Spleen (tissue), 11 donors: ENCODE results near the gene DCST1. TPM values are rescaled to one million over a fixed set of nuclear protein-coding genes. Genes with fewer than 3 reads are reported as not detected.

ENCODE experiments used
- DNase-seq: peaks from one replicate; pipeline ENCODE4 v3.0.0-alpha.2; 2020
- H3K27ac ChIP-seq, 8 donors: fragments of 200-600 bp; sonication (generic) in 7 of 8; 1 replicate in 4 of 8; 2 replicates in 4 of 8; pipeline versions ENCODE4 v1.5.0 to v1.8.0; 2016 to 2021; ENCODE audit warnings: inconsistent platforms in 4 of 8, mild to moderate bottlenecking in 4 of 8, moderate library complexity in 1 of 8
- H3K27me3 ChIP-seq, 7 donors: fragments of 200-600 bp; sonication (generic) in 6 of 7; replicated peaks in 1 of 7; 1 replicate in 4 of 7; 2 replicates in 3 of 7; pipeline versions ENCODE4 v1.5.0 to v1.8.0; 2016 to 2021; ENCODE audit warnings: inconsistent platforms in 3 of 7, mild to moderate bottlenecking in 1 of 7
- H3K36me3 ChIP-seq, 6 donors: fragments of 200-600 bp; sonication (generic) in 5 of 6; 1 replicate in 4 of 6; 2 replicates in 2 of 6; pipeline versions ENCODE4 v1.5.0 to v1.8.0; 2016 to 2021; ENCODE audit warnings: inconsistent platforms in 2 of 6
- H3K4me1 ChIP-seq, 6 donors: fragments of 200-600 bp; sonication (generic) in 5 of 6; 1 replicate in 3 of 6; 2 replicates in 3 of 6; pipeline versions ENCODE4 v1.5.0 to v1.8.0; 2016 to 2021; ENCODE audit warnings: inconsistent platforms in 3 of 6
- H3K4me3 ChIP-seq, 8 donors: fragments of 200-600 bp; sonication (generic) in 7 of 8; 1 replicate in 4 of 8; 2 replicates in 4 of 8; pipeline versions ENCODE4 v1.5.0 to v1.8.0; 2016 to 2021; ENCODE audit warnings: inconsistent platforms in 4 of 8, mild to moderate bottlenecking in 4 of 8, moderate library complexity in 2 of 8
- H3K9me3 ChIP-seq, 8 donors: fragments of 200-600 bp; sonication (generic) in 7 of 8; 1 replicate in 4 of 8; 2 replicates in 4 of 8; pipeline versions ENCODE4 v1.5.0 to v1.8.0; 2016 to 2021; ENCODE audit warnings: inconsistent platforms in 4 of 8
- POLR2A ChIP-seq, 3 donors: fragments of 450-650 bp; IDR thresholded peaks; one replicate each; pipeline ENCODE4 v1.5.1; 2017; ENCODE audit warnings: antibody characterized with exemption in 3 of 3, mild to moderate bottlenecking in 1 of 3
- POLR2AphosphoS5 ChIP-seq, 3 donors: sonication (generic); formaldehyde crosslinking; IDR thresholded peaks; one replicate each; pipeline ENCODE4 v1.5.1; 2017; ENCODE audit warnings: antibody characterized with exemption in 3 of 3
- WGBS, 5 donors: extraction: QIAGEN DNeasy Blood & Tissue Kit in 3 of 5; methylation state at CpG; one replicate each; pipeline versions ENCODE4 v1.1.5 to v1.1.7; 2013 to 2018; 5-methylcytosine and 5-hydroxymethylcytosine counted together
- intact Hi-C: fragments of 100-400 bp; cut with DNase I; formaldehyde crosslinking; loops from one replicate; pipeline ENCODE4 v1.15.0; 2023; ENCODE audit warnings: low total_unique reads
- polyA plus RNA-seq, 3 donors: library from polyadenylated mRNA; stranded (reverse); fragments of 200-250 nt; gene quantifications; one replicate each; pipeline ENCODE4 v1.2.1, GENCODE V29; 2013
- total RNA-seq, 7 donors: library from RNA; depleted of rRNA in 3 of 7; stranded (reverse); fragments of >200 nt in 3 of 7; fragmentation: NEBNext Ultra II Directional in 4 of 7; extraction: Animal tissue kit (Norgen Biotek cat#: 25700) in 4 of 7; gene quantifications; one replicate each; pipeline versions ENCODE4 v1.1.0 to v1.2.1, GENCODE V29; 2016 to 2021
- TF ChIP-seq, protein P1 (sequence below), 11 experiments: fragments of 200-600 bp in 7 of 11; fragments of 450-650 bp in 4 of 11; sonication (generic) in 4 of 11; IDR thresholded peaks in 8 of 11; conservative IDR thresholded peaks in 3 of 11; 1 replicate in 7 of 11; 2 replicates in 4 of 11; pipeline versions ENCODE4 v1.4.0 to v1.8.0; 2016 to 2021; ENCODE audit warnings: antibody characterized with exemption in 11 of 11, inconsistent platforms in 4 of 11, mild to moderate bottlenecking in 1 of 11
- donor health status: healthy with polysubstance abuse.
- donor health status: DM: no; HTN: no; CAD: no; lungs with moderate emphysema.
- donor health status: DM: no; HTN: no; CAD: no.
- donor health status: Bipolar disorder and iron deficiency.
- donor health status: healthy.
- donor health status: DM: no; HTN: no; CAD: no.
- donor health status: DM: yes; HTN: yes; CAD: no.

Gene DCST1
- total and polyA plus RNA-seq, 10 donors: not detected

DNA sequence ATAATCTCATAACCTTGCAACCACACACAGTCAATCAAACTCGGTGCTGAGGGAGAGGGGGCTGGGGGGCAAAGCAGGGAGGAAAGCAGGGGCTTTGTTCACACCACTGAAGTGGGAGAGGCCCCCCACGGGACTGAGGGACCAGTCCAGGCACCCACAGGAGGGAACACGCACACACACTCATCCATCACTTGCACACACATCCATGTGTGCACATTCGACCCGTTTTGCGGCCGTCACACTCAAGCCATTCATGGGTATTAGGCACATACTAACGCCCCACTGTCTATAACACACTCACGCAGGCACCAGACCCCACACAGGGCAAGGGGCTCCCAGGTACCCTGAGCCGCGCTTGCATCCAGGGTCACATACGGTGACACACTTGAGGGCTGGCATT lies 59.0 kb downstream of the DCST1 start:
- intact Hi-C loops: no loop called here
- H3K27me3 ChIP-seq: peaks cover 0 to 30% (median 0%) of the 10 kb centered on the region in 7 donors
- no peak overlapping the region for H3K4me3 ChIP-seq
- 88 to 93% (median 89%) methylated on average over 11 to 12 of the region's 12 CpGs for WGBS, 5 donors
- H3K27ac ChIP-seq: no peak overlapping the region
- DNase-seq: peak; percentile 54
- H3K9me3 ChIP-seq: no peaks in the 10 kb centered on the region
- H3K36me3 ChIP-seq: no peaks in the 10 kb centered on the region
- TF ChIP-seq, protein P1, sequence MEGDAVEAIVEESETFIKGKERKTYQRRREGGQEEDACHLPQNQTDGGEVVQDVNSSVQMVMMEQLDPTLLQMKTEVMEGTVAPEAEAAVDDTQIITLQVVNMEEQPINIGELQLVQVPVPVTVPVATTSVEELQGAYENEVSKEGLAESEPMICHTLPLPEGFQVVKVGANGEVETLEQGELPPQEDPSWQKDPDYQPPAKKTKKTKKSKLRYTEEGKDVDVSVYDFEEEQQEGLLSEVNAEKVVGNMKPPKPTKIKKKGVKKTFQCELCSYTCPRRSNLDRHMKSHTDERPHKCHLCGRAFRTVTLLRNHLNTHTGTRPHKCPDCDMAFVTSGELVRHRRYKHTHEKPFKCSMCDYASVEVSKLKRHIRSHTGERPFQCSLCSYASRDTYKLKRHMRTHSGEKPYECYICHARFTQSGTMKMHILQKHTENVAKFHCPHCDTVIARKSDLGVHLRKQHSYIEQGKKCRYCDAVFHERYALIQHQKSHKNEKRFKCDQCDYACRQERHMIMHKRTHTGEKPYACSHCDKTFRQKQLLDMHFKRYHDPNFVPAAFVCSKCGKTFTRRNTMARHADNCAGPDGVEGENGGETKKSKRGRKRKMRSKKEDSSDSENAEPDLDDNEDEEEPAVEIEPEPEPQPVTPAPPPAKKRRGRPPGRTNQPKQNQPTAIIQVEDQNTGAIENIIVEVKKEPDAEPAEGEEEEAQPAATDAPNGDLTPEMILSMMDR (IDR thresholded peaks at IDR 0.05 in 8 of 11, conservative IDR thresholded peaks at IDR 0.05 in 3 of 11): peak in 1 of 11 experiments; percentile 10
- TF ChIP-seq POLR2AphosphoS5 (IDR thresholded peaks at IDR 0.05): no peak
- TF ChIP-seq POLR2A (IDR thresholded peaks at IDR 0.05): no peak
- peaks cover 0 to 22% (median 11%) of the 10 kb centered on the region in 6 donors for H3K4me1 ChIP-seq

GRCh38 chr1:155093911-155094621 lies 60.4 kb downstream of the DCST1 start:
- Histone ChIP-seq H3K4me3 (no peak overlapping the region), H3K9me3 (no peaks in the 10 kb centered on the region), H3K36me3 (no peaks in the 10 kb centered on the region), H3K4me1 (peaks cover 0 to 20% (median 11%) of the 10 kb centered on the region in 6 donors), H3K27me3 (peaks cover 0 to 42% (median 0%) of the 10 kb centered on the region in 7 donors), H3K27ac (no peak overlapping the region)
- 38 to 45% (median 41%) methylated on average over 12 to 13 of the region's 13 CpGs for WGBS, 5 donors
- intact Hi-C loops: no loop called here
- no peak for DNase-seq
- no peak for TF ChIP-seq POLR2A (IDR thresholded peaks at IDR 0.05)
- TF ChIP-seq, protein P1 (IDR thresholded peaks at IDR 0.05 in 8 of 11, conservative IDR thresholded peaks at IDR 0.05 in 3 of 11): peak in 6 of 11 experiments; percentile 7 to 46 (median 24)

DNA sequence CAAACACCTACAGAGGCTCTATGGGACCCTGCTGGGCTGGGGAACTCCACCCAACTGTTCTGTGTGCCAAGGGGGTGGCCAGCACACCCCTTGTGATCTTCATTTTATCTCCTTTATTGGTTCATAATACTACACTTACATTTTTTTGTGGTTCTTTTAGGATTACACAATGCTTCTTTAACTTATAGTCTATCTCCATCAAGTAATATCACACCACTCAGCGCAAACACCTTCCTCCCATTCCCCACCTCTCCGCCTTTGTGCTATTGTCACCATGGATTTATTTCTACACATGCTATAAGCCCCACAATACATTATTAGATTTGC lies 61.0 kb downstream of the DCST1 start:
- Histone ChIP-seq H3K9me3 (no peaks in the 10 kb centered on the region), H3K27me3 (peaks cover 0 to 42% (median 0%) of the 10 kb centered on the region in 7 donors), H3K4me3 (no peak overlapping the region), H3K36me3 (no peaks in the 10 kb centered on the region), H3K27ac (no peak overlapping the region), H3K4me1 (peaks cover 0 to 20% (median 11%) of the 10 kb centered on the region in 6 donors)
- DNase-seq: no peak
- 70 to 91% (median 81%) methylated on average over 2 of the region's 2 CpGs for WGBS, 5 donors
- TF ChIP-seq POLR2AphosphoS5 (IDR thresholded peaks at IDR 0.05) (no peak), POLR2A (IDR thresholded peaks at IDR 0.05) (no peak)
- TF ChIP-seq, protein P1 (IDR thresholded peaks at IDR 0.05 in 8 of 11, conservative IDR thresholded peaks at IDR 0.05 in 3 of 11): peak in 1 of 11 experiments; percentile 1
- intact Hi-C loops: no loop called here

DNA sequence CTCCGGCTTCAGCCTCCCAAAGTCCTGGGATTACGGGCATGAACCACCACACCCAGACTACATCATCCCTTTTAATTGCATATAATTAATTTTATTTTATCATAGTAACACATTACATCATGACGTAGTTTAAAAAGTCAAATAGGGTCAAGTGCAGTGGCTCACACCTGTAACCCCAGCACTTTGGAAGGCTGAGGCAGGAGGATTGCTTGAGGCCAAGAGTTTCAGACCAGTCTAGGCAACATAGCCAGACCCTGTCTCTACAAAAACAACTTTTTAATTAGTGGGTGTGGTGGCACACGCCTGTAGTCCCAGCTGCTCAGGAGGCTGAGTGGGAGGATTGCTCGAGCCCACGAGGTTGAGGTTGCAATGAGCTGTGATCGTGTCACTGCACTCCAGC lies 65.7 kb downstream of the DCST1 start:
- intact Hi-C loops: no loop called here
- peaks cover 0 to 19% (median 1%) of the 10 kb centered on the region in 6 donors for H3K4me1 ChIP-seq
- DNase-seq: no peak
- no peaks in the 10 kb centered on the region for H3K9me3 ChIP-seq
- no peaks in the 10 kb centered on the region for H3K36me3 ChIP-seq
- H3K27ac ChIP-seq: no peak overlapping the region
- H3K4me3 ChIP-seq: no peak overlapping the region
- TF ChIP-seq POLR2A (IDR thresholded peaks at IDR 0.05) (no peak), POLR2AphosphoS5 (IDR thresholded peaks at IDR 0.05) (no peak)
- TF ChIP-seq, protein P1 (IDR thresholded peaks at IDR 0.05 in 8 of 11, conservative IDR thresholded peaks at IDR 0.05 in 3 of 11): no peak
- WGBS, 5 donors: 78 to 91% (median 83%) methylated on average over 7 of the region's 7 CpGs
- H3K27me3 ChIP-seq: peaks cover 0 to 32% (median 0%) of the 10 kb centered on the region in 7 donors
